HepG2 (cell line): ENCODE results near the gene MYL11. TPM values are rescaled to one million over a fixed set of nuclear protein-coding genes. Genes with fewer than 3 reads are reported as not detected.

ENCODE experiments used
- BRCA1 ChIP-seq: sonication (generic); formaldehyde crosslinking; IDR thresholded peaks from 2 replicates; pipeline ENCODE4 v1.4.0; 2020; ENCODE audit warnings: missing genetic modification reagents
- CEBPB ChIP-seq: IDR thresholded peaks from 2 replicates; pipeline ENCODE4 v1.6.1; 2011; ENCODE audit warnings: low read depth, low read length, improper control_type of control experiment, borderline replicate concordance
- CERS6 ChIP-seq: sonication (generic); formaldehyde crosslinking; IDR thresholded peaks from 2 replicates; pipeline ENCODE4 v1.5.0; 2020; ENCODE audit warnings: missing genetic modification reagents
- IRF2 ChIP-seq: IDR thresholded peaks from 2 replicates; pipeline ENCODE4 v1.6.1; 2018; ENCODE audit warnings: missing genetic modification reagents, missing compliant biosample characterization
- LRRFIP1 ChIP-seq: sonication (generic); formaldehyde crosslinking; conservative IDR thresholded peaks from 2 replicates; pipeline ENCODE4 v1.4.0; 2020; ENCODE audit warnings: missing genetic modification reagents
- MEIS1 ChIP-seq: sonication (generic); formaldehyde crosslinking; IDR thresholded peaks from 2 replicates; pipeline ENCODE4 v1.9.0; 2021; ENCODE audit warnings: mild to moderate bottlenecking, missing genetic modification reagents, moderate library complexity, borderline replicate concordance
- NFKBIZ ChIP-seq: IDR thresholded peaks from 2 replicates; pipeline ENCODE4 v1.6.1; 2018; ENCODE audit warnings: missing genetic modification reagents, missing compliant biosample characterization
- NR3C1 ChIP-seq: sonication (generic); formaldehyde crosslinking; IDR thresholded peaks from 2 replicates; pipeline ENCODE4 v1.4.0; 2020; ENCODE audit warnings: missing genetic modification reagents
- PAWR ChIP-seq: sonication (generic); formaldehyde crosslinking; IDR thresholded peaks from 2 replicates; pipeline ENCODE4 v1.4.0; 2020; ENCODE audit warnings: missing genetic modification reagents, mild to moderate bottlenecking, borderline replicate concordance
- PRDM10 ChIP-seq: sonication (generic); formaldehyde crosslinking; IDR thresholded peaks from 2 replicates; pipeline ENCODE4 v1.4.0; 2020; ENCODE audit warnings: low read depth, missing genetic modification reagents
- SUZ12 ChIP-seq: fragments of 150-350 bp; IDR thresholded peaks from 2 replicates; pipeline ENCODE4 v1.6.1; 2014; ENCODE audit warnings: low read depth, low read length
- TBX2 ChIP-seq: sonication (generic); formaldehyde crosslinking; IDR thresholded peaks from 2 replicates; pipeline ENCODE4 v1.5.0; 2020; ENCODE audit warnings: missing genetic modification reagents, mild to moderate bottlenecking, borderline replicate concordance
- ZBTB25 ChIP-seq: IDR thresholded peaks from 2 replicates; pipeline ENCODE4 v1.6.1; 2018; ENCODE audit warnings: missing genetic modification reagents
- ZBTB46 ChIP-seq: sonication (generic); formaldehyde crosslinking; IDR thresholded peaks from 2 replicates; pipeline ENCODE4 v1.4.0; 2020; ENCODE audit warnings: mild to moderate bottlenecking, missing genetic modification reagents, borderline replicate concordance
- ZFP1 ChIP-seq: IDR thresholded peaks from 2 replicates; pipeline ENCODE4 v1.6.1; 2016
- ZFP62 ChIP-seq: sonication (generic); formaldehyde crosslinking; IDR thresholded peaks from 2 replicates; pipeline ENCODE4 v1.4.0; 2020; ENCODE audit warnings: missing genetic modification reagents
- ZNF207 ChIP-seq: fragments of 450-650 bp; IDR thresholded peaks from 2 replicates; pipeline ENCODE4 v1.6.1; 2016; ENCODE audit warnings: antibody characterized with exemption, borderline replicate concordance
- ZNF232 ChIP-seq: sonication (generic); formaldehyde crosslinking; IDR thresholded peaks from 2 replicates; pipeline ENCODE4 v1.4.0; 2020; ENCODE audit warnings: missing genetic modification reagents, borderline replicate concordance
- ZNF234 ChIP-seq: sonication (generic); formaldehyde crosslinking; conservative IDR thresholded peaks from 2 replicates; pipeline ENCODE4 v1.5.1; 2020; ENCODE audit warnings: mild to moderate bottlenecking, missing genetic modification reagents
- polyA plus RNA-seq, 8 experiments: library from polyadenylated mRNA; depleted of rRNA in 3 of 8; stranded (reverse) in 7 of 8; unstranded in 1 of 8; fragments of >200 nt; fragmentation: Illumina TruSeq in 4 of 8; extraction: Trizol in 4 of 8; gene quantifications; 2 replicates each; pipeline versions ENCODE4 v1.2.1 to v1.2.3, GENCODE V29; 2011 to 2016; ENCODE audit warnings: low read depth in 4 of 8, missing spikeins in 1 of 8, mixed read lengths in 1 of 8; ENCODE audit not compliant: insufficient read depth in 1 of 8
- total RNA-seq, 5 experiments: library from RNA; depleted of rRNA; stranded (reverse); fragments of >200 nt; fragmentation: Illumina TruSeq; extraction: Trizol; gene quantifications; 2 replicates each; pipeline ENCODE4 v1.2.3, GENCODE V29; 2016; ENCODE audit warnings: low read depth in 1 of 5

The MYL11 gene
- total and polyA plus RNA-seq, 2 of the 13 experiments (the other 11 are each of a cell fraction or from before 2014, with no cell fraction given) = not detected

- TF ChIP-seq TBX2 (CRISPR knock-in tag) = peak; percentile 97
- no peak; the same call in 1 of the 2 replicates for TF ChIP-seq ZFP1 (CRISPR knock-in tag)
- no peak for TF ChIP-seq PRDM10 (CRISPR knock-in tag)
- peak; percentile 91 for TF ChIP-seq MEIS1 (CRISPR knock-in tag)
- TF ChIP-seq ZNF232 = 0 out of 2 replicates have a peak, but pooled peaks have one; percentile 25
- no peak for TF ChIP-seq CERS6 (CRISPR knock-in tag)
- TF ChIP-seq LRRFIP1 (CRISPR knock-in tag) = 0 out of 2 replicates have a peak, but pooled peaks have one; percentile 51
- TF ChIP-seq CEBPB = no peak
- TF ChIP-seq ZFP62 (CRISPR knock-in tag) = no peak
- no peak for TF ChIP-seq ZBTB25
- no peak for TF ChIP-seq ZNF207
- TF ChIP-seq NFKBIZ (CRISPR knock-in tag) = no peak; the same call in 1 of the 2 replicates
- no peak for TF ChIP-seq PAWR
- 0 out of 2 replicates have a peak, but pooled peaks have one; percentile 78 for TF ChIP-seq ZNF234 (CRISPR knock-in tag)
- TF ChIP-seq SUZ12 = no peak
- TF ChIP-seq BRCA1 (CRISPR knock-in tag) = no peak
- TF ChIP-seq NR3C1 (CRISPR knock-in tag) = no peak
- TF ChIP-seq ZBTB46 (CRISPR knock-in tag) = peak; percentile 47; the same call in 1 of the 2 replicates
- peak; percentile 85 for TF ChIP-seq IRF2 (CRISPR knock-in tag)
These were observed 32.7 kb downstream of the MYL11 start, which contains the start of gene ZNF771 (continued) for GRCh38 chr16:30407102-30407803.
